GM18517 (cell line): ENCODE results near the gene CERS6.
"Not testable (repeated sequence)": the region's sequence is repeated elsewhere in the genome, so short reads cannot be mapped to it uniquely, and the experiment has no call there.

Experiments used
- ATAC-seq: cut with Tn5 transposase; IDR thresholded peaks from one replicate; pipeline ENCODE4 v1.9.1; 2021; ENCODE audit warnings: mild to moderate bottlenecking, moderate library complexity; ENCODE audit not compliant: unreplicated experiment

Gene CERS6

DNA sequence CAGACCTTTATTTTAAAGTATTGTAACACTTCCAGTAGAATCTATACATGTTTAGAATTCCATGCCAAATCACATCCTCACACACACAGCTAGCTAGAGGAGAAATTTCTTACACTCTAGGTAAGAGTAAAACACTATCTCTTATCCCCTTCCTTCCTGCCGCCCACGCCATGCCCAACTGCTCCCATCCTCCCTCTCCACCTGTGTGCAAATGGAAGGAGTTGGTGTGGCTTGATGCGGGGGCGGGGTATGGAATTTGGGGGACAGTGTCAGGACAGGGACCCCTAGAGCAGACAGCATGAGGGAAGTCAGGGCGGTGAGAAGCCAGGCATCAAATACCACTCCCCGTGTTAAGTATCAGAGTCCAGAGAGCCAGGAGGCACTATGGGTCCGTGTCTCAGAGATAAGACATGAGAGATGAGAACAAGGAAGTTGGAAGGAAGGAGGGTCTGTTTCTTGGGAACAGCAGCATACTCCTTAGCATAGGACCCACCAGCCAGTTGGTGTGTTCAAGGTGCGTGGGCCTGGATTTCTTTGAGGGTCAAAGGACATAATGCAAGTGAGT is 297.8 kb downstream of the CERS6 start:
- no peak for ATAC-seq

DNA sequence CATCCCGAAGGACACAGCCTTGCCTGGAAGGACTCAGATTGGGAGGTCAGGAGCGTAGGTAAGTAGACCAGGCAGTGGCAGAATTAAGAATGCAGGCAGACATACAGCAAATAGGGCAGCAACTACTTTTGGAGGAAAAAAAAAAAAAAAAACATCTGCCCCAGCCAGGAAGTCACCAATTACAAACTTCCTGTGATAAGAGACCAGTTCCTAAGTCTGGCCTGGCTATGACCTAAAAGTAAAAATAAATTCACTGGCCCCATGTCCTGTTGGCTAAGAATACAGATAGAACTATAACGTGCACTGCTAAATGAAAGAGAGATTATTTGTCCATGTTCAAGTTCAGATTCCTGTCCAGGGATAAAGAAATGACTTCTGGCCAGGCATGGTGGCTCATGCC is 301.2 kb downstream of the CERS6 start:
- ATAC-seq, result no peak

DNA sequence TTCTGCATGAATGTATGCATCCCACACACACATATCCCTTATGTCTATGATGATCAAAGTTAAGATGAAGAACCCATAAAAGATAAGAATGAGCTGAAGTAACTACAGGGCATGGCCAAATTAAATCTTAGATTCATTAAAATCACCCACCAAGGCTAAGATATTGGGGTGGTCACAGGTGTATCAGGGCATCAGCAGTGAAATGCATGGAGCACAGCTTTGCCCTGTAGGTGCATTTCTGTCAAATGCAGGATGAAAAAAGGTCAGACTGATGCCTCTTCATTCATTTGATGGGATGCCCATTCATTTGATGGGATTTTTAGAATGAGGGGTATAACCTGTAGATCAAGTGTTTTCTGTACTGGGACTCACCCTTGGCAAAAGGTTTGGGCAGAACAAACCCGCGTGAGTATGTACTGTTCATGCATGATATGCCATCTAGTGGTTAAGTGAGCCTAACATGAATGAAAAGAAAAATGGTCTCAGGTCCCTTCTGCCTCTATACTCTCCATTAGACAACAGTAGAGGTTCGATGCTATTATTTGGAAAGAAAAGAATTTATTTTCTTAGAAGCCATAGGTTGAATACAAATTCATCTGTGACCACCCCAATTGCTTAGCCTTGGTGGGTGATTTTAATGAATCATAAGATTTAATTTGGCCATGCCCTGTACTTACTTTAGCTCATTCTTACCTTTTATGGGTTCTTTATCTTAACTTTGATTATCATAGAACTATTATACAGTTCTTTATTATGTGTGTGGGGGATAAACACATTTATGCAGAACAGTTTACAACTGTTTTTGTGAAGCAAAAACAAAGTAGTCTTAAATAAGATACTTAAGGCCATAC is 303.1 kb downstream of the CERS6 start:
- ATAC-seq, result peak; percentile 76

DNA sequence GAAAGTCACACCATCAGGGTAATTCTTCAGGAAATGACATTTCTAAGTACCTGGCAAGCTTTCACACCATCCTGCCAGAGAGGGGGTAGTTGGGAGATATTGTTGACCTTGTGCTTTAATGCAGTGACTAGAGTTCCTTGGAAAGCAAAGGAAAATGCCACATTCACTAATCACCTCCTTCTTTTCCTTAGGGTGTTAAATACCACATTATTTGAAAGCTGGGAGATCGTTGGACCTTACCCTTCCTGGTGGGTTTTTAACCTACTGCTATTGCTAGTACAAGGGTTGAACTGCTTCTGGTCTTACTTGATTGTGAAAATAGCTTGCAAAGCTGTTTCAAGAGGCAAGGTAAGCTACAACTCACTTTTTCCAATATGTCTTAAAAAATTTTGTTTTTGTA is 309.3 kb downstream of the CERS6 start:
- no peak for ATAC-seq

DNA sequence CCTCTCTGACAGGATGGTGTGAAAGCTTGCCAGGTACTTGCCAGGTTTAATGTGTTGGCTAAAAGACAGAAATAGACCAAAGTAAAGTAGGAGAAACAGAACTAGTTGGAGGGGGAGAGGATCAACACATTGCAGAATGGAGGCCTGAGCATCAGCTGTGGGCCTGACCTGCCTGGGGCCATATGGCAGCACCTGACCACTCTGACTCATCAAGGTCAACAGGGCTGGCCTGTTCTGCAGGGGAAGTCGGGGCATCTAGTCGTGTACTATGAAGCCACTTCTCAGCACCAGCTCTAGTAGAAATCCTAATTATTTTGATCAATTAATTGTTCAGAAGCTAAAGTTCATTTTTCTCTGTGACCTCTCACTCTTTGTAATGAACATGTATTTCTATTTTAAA is 310.5 kb downstream of the CERS6 start:
- no peak for ATAC-seq

DNA sequence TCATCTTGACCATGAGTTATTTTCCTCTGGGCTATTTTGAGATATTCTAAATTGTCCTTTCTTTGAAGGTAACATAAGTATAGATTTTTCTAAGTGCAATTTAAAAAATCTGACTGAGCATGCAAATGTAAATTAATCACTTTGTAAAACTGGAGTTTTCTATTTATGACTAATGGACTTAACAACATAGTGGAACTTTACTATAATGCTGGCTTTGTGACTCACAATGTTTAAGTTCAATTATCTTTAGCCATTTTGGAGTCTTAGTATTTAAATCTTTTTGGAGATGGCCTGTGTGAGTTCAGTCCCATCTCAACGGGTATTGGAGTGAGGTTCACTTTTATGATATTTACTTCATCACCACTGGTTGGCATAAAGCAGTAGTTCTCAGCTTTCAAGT is 311.2 kb downstream of the CERS6 start:
- no peak for ATAC-seq

DNA sequence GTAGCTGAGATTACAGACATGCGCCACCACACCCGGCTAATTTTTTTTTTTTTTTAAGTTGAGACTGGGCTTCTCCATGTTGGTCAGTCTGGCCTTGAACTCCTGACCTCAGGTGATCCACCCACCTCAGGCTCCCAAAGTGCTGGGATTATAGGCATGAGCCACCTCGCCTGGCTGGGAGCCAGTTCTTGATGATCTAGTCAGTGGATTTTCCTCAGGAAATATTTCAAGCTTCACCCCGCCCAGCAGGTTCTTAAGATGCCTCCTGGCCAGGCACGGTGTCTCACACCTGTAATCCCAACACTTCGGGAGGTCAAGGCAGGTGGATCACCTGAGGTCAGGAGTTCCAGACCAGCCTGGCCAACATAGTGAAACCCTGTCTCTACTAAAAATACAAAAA is 312.3 kb downstream of the CERS6 start:
- not testable (repeated sequence) for ATAC-seq

DNA sequence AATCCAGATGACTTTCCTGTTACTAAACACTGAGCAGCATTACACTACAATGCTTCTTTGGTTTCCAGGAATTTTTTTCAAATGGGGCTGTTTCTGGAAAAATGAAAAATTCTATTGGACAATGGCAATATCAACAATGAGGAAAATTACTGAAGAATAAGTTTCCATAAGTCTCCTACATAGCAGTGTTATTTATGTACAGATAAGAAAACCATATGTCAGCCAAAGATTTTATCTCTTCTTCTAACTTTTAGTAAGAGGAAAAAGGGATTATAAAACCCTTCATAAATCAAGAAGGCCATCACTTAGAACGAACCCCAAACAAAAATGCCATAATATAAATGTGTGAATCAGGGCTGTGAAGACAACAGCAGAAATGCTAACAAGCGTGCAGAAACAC is 314.7 kb downstream of the CERS6 start:
- no peak for ATAC-seq

DNA sequence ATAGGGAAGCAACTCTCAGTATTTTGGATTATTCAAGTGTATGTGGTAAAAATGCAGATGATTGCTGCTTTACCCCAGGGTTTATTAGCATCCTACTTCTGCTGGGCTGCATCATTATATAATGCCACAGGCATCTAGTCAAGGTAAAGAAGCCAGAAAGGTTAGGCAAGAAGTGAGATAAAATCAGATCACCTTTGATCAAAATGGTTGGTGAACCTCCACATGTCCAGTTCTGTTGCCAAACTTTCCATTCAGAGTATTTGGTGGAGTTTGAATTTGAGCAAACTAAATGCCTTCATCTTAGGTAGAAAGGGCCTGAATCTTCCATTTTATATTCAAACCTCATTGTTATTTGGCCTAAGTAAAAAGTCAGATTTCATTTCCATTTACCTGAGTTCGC is 316.6 kb downstream of the CERS6 start:
- ATAC-seq, result no peak

DNA sequence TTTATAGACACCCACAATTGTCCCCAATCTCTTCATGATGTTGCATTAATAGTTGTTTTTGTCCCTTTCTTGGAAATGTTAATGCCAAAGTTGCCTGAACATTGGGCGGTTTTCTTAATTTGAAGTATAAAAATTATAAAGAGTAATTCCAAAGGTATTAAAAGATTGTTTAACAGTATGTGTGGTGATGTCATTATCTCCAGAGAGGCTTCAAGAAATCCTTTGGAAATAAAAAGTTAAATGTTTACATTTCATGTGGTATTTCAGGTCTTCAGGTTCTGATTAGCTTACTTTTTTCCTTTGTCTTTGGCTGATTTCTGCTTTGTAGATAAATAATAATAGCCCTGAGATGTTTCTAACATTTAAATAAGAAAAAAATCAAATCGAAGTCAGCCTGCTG is 317.1 kb downstream of the CERS6 start:
- no peak for ATAC-seq

DNA sequence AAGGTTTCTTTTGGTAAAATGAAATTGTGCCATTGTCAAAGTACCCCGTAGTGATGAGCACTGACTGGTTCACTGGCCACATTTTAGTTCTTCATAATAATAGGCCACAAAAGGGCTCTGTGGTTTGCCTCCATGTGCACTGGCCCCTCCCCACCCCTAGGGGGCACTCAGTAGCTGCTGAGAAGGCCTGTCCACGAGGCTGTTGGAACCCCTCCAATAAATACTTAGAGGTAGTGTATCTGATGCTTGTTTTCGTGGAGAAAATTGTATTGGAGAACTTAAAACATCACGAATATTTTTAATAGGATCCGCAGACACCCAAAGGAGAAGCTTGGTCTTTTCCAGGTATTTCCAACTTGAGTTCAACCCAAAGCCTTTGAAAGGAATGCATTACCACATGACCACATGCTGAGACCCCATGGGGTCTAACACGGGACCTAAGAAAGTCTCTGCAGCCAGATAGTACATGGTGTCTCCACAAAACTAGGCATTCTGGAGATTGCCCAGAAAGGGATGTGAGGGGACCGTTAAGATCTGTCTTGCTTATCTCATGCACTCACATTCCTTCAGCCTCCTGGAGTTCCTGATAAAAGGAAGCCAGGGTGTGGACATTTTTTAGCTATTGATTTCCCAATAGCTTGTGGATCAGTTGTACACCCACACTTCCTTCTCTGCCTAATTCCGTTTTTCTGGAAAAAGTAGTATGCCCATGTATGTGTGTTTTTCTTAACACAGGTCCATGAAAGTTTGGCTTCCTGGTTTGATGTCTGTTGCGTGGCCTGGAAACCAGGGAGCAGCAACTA is 317.8 kb downstream of the CERS6 start:
- ATAC-seq, result no peak

DNA sequence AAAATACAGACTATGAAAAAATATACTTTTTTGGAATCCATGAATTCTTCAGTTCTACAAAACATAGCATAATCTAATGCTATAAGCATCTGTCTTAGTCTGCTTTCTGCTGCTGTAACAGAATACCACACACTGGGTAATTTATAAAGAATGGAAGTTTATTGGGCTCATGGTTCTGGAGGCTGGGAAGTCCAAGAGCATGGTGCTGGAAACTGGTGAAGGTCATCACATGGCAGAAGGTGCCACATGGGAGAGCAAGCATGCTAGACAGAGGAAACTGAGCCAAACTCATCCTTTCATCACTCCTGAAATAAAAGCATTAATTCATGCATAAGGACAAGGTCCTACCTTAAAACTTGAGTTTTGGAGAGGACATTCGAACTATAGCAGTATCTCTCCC is 319.8 kb downstream of the CERS6 start:
- no peak for ATAC-seq

DNA sequence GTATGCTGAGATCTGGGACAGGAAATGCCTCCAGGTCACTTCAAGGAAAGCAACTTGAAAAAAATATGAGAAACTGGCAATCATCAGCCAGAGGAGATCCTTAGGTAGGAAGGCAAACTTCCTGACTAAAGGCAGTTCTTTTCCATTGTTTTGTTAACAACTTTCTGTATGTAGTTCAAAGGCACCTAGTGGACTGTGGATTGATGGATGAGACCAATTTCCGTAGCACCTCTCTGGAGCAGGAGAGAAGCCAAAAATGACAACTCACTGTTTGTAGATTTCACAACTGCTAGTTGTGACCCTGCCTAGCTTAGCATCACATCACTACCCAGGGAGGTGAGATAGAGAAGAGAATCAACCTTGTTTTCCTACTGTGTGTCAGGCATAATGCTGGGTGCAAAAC is 324.6 kb downstream of the CERS6 start:
- no peak for ATAC-seq

DNA sequence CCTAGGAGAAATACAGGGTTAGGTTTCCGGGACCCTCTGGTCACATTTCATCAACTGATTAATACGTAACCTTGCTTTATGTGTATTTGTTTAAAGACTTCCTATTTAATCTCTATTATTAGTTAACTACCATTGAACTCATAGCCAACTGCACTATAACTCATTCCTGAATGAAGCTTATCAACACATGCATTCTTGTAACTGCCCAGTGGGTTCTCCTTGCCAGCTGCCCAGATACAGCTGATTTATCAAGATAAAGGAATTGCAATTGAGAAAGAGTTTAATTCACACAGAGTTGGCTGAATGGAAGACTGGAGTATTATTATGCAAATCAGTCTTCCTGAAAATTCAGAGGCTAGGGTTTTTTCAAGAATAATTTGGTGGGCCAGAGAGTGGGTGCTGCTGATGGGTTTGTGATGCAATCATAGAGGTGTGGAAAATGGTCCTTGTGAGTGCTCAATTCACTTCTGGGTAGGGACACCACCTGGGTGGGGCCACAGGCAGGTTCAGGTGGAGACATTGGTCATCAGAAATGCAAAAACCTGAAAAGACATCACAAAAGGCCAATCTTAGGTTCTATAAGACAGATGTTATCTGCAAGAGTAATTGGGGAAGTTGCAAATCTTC is 325.2 kb downstream of the CERS6 start:
- ATAC-seq, result no peak

DNA sequence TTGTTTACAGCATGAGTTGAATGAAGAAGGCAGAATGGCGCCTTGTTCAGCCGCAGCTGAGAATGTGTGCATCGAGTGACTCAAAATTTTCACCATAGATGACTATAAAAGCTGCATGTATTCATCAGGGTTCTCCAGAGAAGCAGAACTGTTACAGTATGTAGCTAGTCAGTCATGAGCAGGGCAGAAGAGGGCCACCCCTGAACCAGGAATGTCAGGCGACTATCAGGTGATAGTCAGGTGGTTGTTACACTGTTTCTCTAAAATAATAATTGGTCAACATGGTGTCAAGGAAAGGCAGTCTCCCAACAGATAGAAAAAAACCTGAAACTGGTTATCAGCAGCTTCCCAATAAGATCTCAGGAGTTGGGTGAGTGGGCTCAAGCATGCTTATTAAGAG is 326.2 kb downstream of the CERS6 start:
- ATAC-seq, result no peak

DNA sequence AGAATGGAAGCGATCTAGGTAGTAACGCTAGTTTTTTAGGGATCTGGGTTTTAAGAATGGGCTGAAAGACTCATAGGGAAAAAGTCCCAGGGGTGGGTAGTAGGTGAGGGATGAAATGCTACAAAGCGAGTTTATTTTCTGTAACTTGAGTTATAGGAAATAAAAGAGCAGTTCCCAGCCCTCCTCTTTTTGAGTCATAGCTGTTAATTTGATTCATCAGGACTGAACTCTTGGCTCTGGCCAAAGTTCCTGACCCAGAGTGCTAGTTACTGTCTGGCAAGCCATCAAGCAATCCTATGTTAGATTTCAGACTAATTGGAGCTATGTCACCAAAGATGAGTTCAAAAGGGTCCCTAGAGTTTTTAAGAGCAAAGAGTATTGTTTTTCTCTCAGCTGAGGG is 328.9 kb downstream of the CERS6 start:
- ATAC-seq, result no peak

DNA sequence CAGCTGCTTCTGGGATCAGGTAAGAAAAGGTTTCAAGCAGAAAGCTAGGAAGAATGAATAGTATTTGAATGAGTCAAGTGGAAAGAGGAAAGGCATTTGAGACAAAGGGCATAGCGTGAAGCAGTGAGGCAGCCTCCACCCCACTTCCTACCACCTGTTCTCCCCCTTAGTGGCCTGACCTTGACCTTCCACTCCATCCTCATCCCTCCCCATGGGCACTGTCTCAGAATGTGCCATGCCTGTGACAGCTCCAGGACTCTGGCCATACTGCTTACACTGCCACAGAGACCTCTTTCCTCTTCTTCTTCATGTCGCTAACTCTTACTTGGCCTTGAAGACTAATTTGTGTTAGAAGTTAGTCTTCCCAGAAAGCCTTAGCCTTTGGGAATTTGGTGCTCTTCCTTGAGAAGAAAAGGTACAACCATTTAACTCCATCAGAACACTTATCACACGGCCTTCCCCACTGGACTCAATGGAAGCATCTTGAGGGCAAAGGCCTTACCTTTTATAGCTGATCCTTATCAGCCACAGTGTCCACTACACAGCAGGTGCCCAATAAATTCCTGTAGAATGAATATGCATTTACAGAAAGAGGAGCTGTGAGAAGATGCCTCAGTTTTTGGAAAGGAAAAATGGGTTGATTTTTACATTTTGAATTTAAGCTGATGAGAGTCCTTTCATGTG is 331.2 kb downstream of the CERS6 start:
- ATAC-seq, result no peak

DNA sequence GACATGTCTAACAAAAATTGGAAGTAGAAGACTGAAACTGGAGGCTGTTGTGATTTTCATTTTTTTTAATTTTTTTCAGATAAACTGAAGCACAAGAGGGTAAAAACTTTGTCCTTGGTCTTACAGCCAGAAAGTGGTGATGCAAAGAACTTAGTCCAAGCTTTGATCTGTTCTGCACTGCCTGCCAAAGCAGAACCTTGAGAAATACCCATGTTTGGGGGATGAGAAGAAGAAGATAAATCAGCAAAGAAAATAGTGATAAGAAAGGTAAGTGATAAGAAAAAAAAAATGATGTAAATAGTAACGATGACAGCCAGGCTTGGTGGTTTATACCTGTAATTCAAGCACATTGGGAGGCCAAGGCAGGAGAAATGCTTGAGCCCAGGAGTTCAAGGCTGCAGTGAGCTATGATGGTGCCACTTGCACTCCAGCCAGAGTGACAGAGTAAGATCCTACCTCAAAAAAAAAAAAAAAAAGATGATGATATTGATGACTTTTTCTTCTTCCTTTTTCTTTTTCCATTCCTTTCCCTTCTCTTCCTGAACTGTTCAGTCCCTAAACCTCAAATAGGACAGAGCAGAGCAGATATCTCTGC is 331.8 kb downstream of the CERS6 start:
- no peak for ATAC-seq

DNA sequence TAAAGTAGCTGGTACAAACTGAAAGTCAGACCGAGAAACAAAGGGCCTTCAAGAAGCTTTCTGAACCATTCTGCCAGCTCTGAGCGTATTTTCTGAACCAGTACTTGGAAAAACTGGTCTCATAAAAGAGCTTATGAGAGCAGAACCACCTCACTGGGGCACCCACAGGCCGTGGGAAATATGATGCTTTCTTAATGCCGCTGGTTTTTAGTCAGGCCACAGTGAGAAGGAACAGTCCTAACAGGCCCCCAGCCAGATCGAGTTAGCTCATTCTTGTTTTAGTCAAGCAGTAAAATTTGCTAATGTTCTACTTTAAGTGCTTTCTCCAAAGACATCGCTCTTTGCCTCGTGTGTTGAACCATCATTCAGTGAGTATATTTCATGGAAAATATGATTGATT is 333.7 kb downstream of the CERS6 start:
- no peak for ATAC-seq

DNA sequence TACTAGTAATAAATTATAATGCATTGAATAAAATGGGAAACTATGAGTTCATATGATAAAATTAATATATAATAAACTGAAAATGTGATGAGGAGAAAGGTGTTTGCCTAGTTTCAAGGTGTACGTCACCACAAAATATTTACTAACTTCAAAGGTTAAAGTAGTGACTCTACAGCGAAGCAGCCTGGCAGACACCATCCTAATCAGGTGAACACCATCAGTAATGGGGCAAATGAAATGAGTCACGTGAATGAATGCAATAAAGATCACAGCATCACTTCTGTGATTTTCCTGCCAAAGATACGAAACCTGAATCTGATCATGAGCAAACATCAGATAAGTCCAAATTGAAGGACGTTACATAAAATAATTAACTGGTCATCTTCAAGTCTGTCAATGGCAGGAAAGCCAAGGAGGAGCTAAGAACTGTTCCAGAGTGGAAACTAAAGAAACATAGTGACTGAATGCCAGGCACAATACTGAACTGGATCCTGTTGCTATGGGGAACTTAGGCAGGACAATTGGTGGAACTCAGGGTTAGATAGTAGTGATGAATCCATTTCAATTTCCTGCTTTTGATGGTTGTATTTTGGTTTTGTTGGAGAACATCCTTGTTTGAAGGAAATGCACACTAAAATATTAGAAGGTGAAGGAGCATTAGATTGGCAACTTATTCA is 334.3 kb downstream of the CERS6 start:
- no peak for ATAC-seq
